Transverse colon (tissue), 4 donors: ENCODE measurements around the gene SYNJ2. TPM values are rescaled to one million over a fixed set of nuclear protein-coding genes. Genes with fewer than 3 reads are reported as not detected.

Experiments used
- DNase-seq: peaks from one replicate; pipeline ENCODE4 v3.0.0-alpha.2; 2019
- H3K27ac ChIP-seq, 4 donors: fragments of 200-600 bp; sonication (generic); 2 replicates each; pipeline ENCODE4 v1.5.1; 2016 to 2018; ENCODE audit warnings: inconsistent platforms in 4 of 4
- H3K27me3 ChIP-seq: fragments of 200-600 bp; sonication (generic); 2 replicates; pipeline ENCODE4 v1.5.1; 2017; ENCODE audit warnings: inconsistent platforms
- H3K36me3 ChIP-seq, 4 donors: fragments of 200-600 bp; sonication (generic); 2 replicates each; pipeline ENCODE4 v1.5.1; 2017 to 2019; ENCODE audit warnings: inconsistent platforms in 4 of 4
- H3K4me1 ChIP-seq, 4 donors: fragments of 200-600 bp; sonication (generic); 2 replicates each; pipeline ENCODE4 v1.5.1; 2017 to 2020; ENCODE audit warnings: inconsistent platforms in 4 of 4
- H3K4me3 ChIP-seq, 4 donors: fragments of 200-600 bp; sonication (generic); 1 replicate in 1 of 4; 2 replicates in 3 of 4; pipeline versions ENCODE4 v1.5.1 to v1.6.1; 2017 to 2019; ENCODE audit warnings: inconsistent platforms in 4 of 4
- H3K9me3 ChIP-seq, 2 donors: fragments of 200-600 bp; sonication (generic); 2 replicates each; pipeline ENCODE4 v1.5.1; 2017 to 2019; ENCODE audit warnings: inconsistent platforms in 2 of 2
- CTCF ChIP-seq, 5 experiments: fragments of 200-600 bp in 3 of 5; fragments of 450-650 bp in 2 of 5; sonication (generic) in 3 of 5; IDR thresholded peaks; 1 replicate in 2 of 5; 2 replicates in 3 of 5; pipeline ENCODE4 v1.5.1; 2016 to 2017; ENCODE audit warnings: antibody characterized with exemption in 5 of 5, inconsistent platforms in 3 of 5, mild to moderate bottlenecking in 2 of 5, moderate library complexity in 1 of 5
- EP300 ChIP-seq: sonication (generic); formaldehyde crosslinking; IDR thresholded peaks from one replicate; pipeline ENCODE4 v1.6.1; 2017; ENCODE audit warnings: antibody characterized with exemption, low read depth
- POLR2A ChIP-seq: fragments of 450-650 bp; IDR thresholded peaks from one replicate; pipeline ENCODE4 v1.6.1; 2016; ENCODE audit warnings: antibody characterized with exemption, mild to moderate bottlenecking, moderate library complexity
- POLR2AphosphoS5 ChIP-seq, 3 donors: sonication (generic); formaldehyde crosslinking; IDR thresholded peaks; one replicate each; pipeline ENCODE4 v1.6.1; 2016; ENCODE audit warnings: antibody characterized with exemption in 3 of 3
- WGBS, 2 donors: methylation state at CpG; one replicate each; pipeline ENCODE4 v1.1.5; 2018; ENCODE audit warnings: low coverage in 1 of 2; 5-methylcytosine and 5-hydroxymethylcytosine counted together
- in situ Hi-C, 4 donors: fragments of 200-750 bp; cut with MboI; loops; one replicate each; pipeline versions ENCODE4 v1.15.0 to v1.15.1; 2017; ENCODE audit warnings: low sequenced_read_pairs in 3 of 4, low pct_ligation_motif_present in 1 of 4, low pct_unique_long_range_greater_than_20kb in 1 of 4
- intact Hi-C: fragments of 100-400 bp; cut with DNase I; formaldehyde crosslinking; loops from one replicate; pipeline ENCODE4 v1.15.1; 2023; ENCODE audit warnings: low total_unique reads
- total RNA-seq, 4 donors: library from RNA; depleted of rRNA; stranded (reverse); fragments of >200 nt; gene quantifications; one replicate each; pipeline ENCODE4 v1.1.0, GENCODE V29; 2016

SYNJ2 gene
- total RNA-seq, 4 donors from 2014 or later, result 27.8 to 42.6 (median 31.8) TPM

- intact Hi-C loops, result no loop called here
- H3K36me3 ChIP-seq, result no peaks in the 10 kb centered on the region
- H3K9me3 ChIP-seq, result no peaks in the 10 kb centered on the region
- peak overlapping the region in 2 of 4 donors; percentile 2 for H3K27ac ChIP-seq
- in situ Hi-C loops, result no loop called here
- DNase-seq, result no peak
- no peaks in the 10 kb centered on the region for H3K27me3 ChIP-seq
- H3K4me1 ChIP-seq, result peaks cover 7 to 31% (median 11%) of the 10 kb centered on the region in 4 donors
- no peak overlapping the region for H3K4me3 ChIP-seq
- TF ChIP-seq CTCF (IDR thresholded peaks at IDR 0.05) (no peak), POLR2A (no peak)
- 46 to 49% methylated on average over 5 to 6 of the region's 6 CpGs for WGBS, 2 donors
Measured at GRCh38 chr6:158011478-158011920, 29.8 kb downstream of the SYNJ2 start.

- in situ Hi-C loops, result no loop called here
- Histone ChIP-seq H3K36me3 (no peaks in the 10 kb centered on the region), H3K9me3 (no peaks in the 10 kb centered on the region), H3K27ac (peak overlapping the region in 1 of 4 donors; percentile 2), H3K4me1 (peaks cover 7 to 31% (median 11%) of the 10 kb centered on the region in 4 donors), H3K4me3 (no peak overlapping the region), H3K27me3 (no peaks in the 10 kb centered on the region)
- no peak for TF ChIP-seq POLR2A
- no peak for TF ChIP-seq CTCF (IDR thresholded peaks at IDR 0.05)
- WGBS, 2 donors, result 88 to 98% methylated on average over 6 to 7 of the region's 7 CpGs
- intact Hi-C loops, result no loop called here
- no peak for DNase-seq
Measured at GRCh38 chr6:158011980-158012566, 30.4 kb downstream of the SYNJ2 start.

GRCh38 chr6:158013904-158014504 lies 32.3 kb downstream of the SYNJ2 start:
- in situ Hi-C loops (no loop called here), intact Hi-C loops (no loop called here)
- no peak for DNase-seq
- Histone ChIP-seq H3K27ac (no peak overlapping the region), H3K36me3 (no peaks in the 10 kb centered on the region), H3K27me3 (no peaks in the 10 kb centered on the region), H3K4me1 (peaks cover 7 to 25% (median 9%) of the 10 kb centered on the region in 4 donors), H3K9me3 (no peaks in the 10 kb centered on the region), H3K4me3 (no peak overlapping the region)
- WGBS, 2 donors, result 77 to 97% methylated on average over 3 to 4 of the region's 4 CpGs
- TF ChIP-seq POLR2A (no peak), CTCF (IDR thresholded peaks at IDR 0.05) (no peak), EP300 (no peak), POLR2AphosphoS5 (IDR thresholded peaks at IDR 0.05) (no peak)

- TF ChIP-seq POLR2A (no peak), EP300 (no peak), POLR2AphosphoS5 (IDR thresholded peaks at IDR 0.05) (no peak), CTCF (IDR thresholded peaks at IDR 0.05) (no peak)
- WGBS, 2 donors, result 97% methylated on average over 6 of the region's 6 CpGs; no CpG with 5 or more reads in 1 of the 2 donors
Measured at GRCh38 chr6:158014505-158015187, 33.0 kb downstream of the SYNJ2 start.

More at GRCh38 chr6:158014505-158015187, 33.0 kb downstream of the SYNJ2 start:
- Histone ChIP-seq H3K27ac (no peak overlapping the region), H3K36me3 (no peaks in the 10 kb centered on the region), H3K27me3 (no peaks in the 10 kb centered on the region), H3K4me3 (no peak overlapping the region), H3K4me1 (peaks cover 1 to 21% (median 6%) of the 10 kb centered on the region in 4 donors), H3K9me3 (no peaks in the 10 kb centered on the region)
- no peak for DNase-seq
- intact Hi-C loops, result no loop called here
- in situ Hi-C loops, result no loop called here
